GM18499 (cell line): Measurements from ENCODE around the gene APOBEC3B.
"Not testable (repeated sequence)": the region's sequence is repeated elsewhere in the genome, so short reads cannot be mapped to it uniquely, and the experiment has no call there.

Source experiments
- ATAC-seq: cut with Tn5 transposase; IDR thresholded peaks from one replicate; pipeline ENCODE4 v1.9.1; 2021; ENCODE audit warnings: moderate number of reproducible peaks; ENCODE audit not compliant: insufficient read depth, unreplicated experiment

The APOBEC3B gene

DNA sequence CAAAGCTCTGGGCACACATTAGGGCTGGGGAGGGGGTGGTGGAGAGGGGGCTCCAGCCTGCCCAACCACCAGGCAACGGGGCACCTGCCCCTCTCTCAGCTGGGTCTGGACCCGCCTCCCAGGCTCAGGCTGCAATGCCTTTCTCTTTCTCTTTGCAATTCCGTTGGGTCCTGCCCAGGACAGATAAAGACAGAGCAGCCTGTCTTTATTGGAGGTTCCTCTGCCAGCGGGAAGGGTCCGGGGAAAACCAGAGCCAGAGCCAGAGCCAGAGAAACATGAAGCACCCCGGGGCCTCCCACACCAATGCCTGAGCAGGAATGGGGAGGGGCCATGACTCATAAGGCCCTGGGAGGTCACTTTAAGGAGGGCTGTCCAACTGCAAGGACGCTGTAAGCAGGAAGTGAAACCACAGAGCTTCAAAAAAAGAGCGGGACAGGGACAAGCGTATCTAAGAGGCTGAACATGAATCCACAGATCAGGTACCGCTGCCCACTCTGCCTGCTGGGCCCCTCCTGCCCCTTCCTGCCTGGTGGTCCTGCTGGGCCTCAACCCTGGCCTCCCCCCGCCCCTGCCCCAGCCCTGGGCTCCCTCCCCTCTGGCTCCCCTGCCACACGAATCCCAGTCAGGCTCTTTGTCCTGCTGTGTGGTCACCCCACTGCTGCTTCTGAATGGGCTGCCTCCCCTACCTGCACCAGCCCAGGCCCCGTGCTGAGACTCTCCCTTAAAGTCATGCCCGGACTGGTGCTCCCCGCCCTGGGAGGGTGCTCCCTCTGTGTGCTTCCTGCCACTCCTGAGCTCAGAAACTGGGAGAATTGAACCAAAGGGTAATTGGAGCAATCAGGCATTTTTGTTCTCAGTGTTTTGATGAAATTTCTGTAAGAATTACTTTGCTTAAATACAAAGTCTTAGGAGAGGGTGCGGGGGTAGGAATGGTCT, at the start of gene APOBEC3B:
APOBEC3B (plus strand) TSS at position 356 of the 936 bp plus-strand sequence; CDS start at position 463, 107 bp downstream.
- no peak for ATAC-seq

DNA sequence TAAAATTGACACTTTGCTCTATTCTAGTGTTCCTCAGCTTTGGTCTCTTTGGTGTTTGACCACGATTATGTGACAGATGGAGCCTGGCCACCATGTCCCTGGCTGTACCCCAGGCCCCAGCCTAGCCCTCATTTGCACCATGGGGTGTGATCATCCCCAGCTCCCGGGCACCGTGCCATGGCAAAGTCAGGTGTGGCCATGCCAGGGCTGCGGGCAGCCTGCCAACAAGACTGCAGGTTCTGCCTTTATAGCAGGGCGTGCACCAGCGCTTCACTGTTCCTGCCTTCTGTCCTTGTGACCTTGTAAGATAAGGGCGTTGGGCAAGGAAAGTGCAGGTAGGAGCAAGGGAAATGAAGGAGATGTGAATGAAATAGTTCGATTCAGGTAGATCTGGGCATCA, 47.1 kb upstream of the APOBEC3B start:
- ATAC-seq, result no peak

DNA sequence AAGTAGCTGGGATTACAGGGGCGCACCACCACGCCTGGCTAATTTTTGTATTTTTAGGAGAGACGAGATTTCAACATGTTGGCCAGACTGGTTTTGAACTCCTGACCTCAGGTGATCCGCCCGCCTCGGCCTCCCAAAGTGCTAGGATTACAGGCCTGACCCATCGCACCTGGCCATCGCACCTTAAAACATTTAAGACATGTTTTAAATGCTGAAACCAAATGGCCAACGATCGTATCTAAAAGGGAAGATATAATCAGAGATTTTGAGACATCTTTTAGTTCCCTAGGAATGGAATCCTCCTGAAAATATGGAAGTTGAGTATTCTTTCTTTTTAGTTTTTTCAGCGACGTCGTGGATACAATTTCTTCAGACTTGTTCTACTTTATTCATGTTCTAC, 46.5 kb upstream of the APOBEC3B start:
- ATAC-seq, result no peak

DNA sequence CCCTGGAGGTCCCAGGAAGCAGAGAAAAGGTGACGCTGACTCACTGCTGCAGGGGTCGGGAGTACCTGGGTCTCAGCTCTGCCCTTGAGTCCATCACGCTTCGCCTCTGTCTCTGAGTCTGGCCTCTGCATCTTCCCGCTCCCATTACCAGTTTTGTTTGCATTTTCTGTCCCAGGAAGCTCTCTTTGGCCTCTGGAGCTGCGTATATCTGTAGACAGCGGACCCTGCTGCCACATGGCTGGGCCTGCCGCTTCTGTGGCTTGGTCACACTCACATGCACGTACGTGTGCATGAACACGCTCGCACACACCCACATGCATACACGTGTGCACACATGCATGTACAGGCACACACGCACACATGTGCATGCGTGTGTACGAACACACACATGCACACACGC, 45.6 kb upstream of the APOBEC3B start:
- ATAC-seq, result no peak

DNA sequence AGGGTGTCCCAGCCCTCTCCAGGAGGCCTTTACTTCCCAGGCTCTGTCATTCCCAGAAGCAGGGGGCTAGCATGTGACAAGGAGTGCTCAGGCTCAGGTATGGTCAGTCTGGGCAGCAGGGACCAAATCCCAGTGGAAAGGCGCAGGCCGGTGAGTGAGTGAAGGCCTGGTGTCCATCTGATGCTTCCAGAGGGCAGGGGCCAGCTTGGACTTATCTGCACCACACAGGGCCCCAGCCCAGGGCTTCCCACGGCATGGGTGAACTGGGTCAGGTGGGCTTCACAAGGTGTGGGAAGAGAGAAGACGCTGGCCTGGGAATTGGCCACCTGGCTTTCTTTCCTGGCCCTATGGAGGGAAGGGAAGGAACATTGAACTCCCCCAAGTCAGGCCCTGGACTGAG, 45.1 kb upstream of the APOBEC3B start:
- no peak for ATAC-seq

DNA sequence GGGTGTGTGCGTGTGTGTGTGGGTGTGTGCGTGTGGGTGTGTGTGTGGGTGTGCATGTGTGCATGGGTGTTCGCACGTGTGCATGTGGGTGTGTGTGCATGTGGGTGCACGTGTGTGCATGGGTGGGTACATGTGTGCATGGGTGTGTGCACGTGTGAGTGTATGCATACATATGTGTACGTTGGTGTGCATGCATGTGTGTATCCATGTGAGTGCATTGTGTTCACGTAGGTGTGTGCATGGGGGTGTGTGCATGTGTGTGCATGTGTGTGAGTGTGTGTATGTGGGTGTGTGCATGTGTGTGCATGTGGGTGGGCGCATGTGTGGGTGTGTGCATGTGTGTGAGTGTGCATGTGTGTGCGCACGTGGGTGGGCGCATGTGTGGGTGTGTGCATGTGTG, 44.6 kb upstream of the APOBEC3B start:
- no peak for ATAC-seq

DNA sequence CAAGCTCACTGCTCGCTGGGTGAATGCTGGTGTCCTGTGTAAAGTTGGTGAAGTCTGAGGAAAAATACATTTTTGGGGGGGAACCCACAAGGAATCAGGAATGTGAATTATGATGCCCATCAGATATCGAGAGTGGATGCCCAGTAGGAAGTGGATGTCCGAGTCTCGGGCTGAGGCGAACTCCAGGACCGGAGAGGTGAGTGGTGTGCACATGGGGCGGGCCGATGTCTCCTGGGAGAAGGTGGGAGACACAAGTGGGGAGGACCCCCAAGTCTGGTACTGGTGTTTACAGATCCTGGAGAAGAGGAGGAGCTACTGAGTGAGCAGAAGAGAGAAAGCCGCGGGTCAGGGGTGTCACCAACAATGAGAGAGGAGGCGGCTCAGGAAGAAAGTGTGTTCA, 43.9 kb upstream of the APOBEC3B start:
- ATAC-seq, result no peak

DNA sequence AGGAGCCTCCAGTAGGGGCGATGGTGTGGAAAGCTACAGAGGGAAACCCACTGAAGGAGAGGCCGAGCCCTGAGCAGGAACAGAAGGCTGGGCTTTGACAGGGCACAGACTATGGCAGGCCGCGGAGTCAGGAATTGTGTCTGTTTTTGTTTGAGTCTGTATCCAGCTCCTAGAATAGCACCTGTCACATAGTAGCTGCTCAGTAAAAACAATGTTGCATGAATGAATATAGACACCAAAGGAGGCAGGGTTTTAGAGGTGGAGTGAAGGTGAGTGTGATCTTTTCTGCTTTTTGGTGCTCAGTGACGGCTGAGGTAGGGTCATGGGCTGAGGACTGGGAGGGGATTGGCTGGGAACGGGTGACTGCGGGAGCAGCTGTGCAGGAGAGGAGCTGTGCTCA, 43.2 kb upstream of the APOBEC3B start:
- ATAC-seq, result no peak

DNA sequence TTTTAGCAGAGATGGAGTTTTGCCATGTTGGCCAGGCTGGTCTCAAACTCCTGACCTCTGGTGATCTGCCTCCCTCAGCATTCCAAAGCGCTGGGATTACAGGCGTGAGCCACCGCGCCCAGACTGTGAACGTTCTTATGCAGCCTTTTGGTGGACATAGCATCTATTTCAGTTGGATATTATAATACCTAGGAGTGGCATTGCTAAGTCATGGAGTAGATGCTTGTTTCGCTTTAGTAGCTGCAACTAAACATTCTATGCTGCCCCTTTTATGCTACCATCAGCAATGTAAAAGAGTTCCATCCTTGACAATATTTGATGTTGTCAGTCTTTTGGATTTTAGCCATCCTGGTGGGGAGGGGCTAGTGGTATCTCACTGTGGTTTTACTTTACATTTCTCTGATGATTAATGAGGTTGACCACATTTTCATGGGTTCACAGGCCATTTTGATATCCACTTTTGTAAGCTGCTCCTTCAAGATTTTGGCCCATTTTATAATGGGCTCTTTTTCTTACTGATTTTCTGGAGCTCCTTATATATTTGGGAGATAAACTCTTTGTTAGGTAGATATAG, 41.2 kb upstream of the APOBEC3B start:
- no peak for ATAC-seq

DNA sequence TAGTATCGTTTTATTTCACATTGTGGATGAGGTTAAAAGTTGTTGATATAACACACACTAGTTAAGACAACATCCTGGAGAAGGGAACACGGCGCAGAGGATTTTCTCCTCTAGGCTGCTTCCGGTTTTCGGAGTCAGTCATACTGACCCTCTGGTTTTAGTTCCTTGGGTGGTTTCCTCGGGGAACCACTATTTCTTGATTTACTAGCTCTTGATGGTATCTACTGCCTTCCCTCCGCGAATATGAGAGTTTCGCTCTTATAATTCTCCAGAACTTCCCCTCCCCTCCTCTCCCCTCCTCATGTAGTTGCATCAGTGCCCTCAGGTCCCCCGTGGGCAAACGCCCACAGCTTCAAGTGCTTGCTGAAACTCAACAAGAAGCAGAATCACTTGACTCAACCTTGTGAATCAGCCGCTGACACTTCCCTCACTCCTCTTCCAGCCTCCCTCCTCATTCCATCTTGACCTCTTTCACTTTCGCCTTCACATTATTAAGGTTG, 40.6 kb upstream of the APOBEC3B start:
- ATAC-seq, result peak; percentile 52

DNA sequence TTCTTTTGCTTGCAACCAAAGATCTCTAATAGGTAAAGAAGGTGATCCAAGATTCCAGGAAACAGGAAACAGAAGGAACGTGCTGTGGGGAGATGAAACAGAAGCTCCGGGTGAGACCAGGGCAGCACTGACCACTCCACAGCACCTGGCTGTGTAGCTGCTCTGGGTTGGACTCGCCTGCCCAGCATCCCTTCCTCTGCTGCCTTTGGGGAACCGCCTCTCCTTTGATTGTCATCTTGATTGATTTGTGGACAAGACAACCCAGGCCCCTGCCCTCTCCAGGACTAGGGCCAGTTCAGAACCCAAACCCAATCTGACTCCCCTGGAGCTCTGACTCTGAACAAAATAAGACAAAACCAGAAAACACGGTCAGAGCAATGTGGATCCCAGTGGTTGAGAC, 39.4 kb upstream of the APOBEC3B start:
- no peak for ATAC-seq

DNA sequence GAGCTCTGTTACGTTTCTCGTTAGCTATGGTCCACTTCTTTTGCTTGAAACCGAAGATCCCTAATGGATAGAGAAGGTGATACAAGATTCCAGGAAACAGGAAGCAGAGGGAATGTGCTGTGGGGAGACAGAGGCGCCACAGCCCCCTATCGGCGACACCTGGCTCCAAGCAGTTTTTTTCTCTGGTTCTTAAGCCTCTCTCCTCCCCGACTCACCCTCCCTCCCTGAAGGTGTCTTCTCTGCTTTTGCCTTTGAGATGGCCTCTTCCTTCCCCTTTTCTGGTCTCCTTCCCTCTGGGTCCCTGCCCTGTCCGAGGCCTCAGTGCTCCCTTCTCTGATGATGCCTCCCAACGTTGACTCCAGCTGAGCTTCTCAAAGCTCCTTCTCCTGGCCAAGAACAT, 38.9 kb upstream of the APOBEC3B start:
- no peak for ATAC-seq

DNA sequence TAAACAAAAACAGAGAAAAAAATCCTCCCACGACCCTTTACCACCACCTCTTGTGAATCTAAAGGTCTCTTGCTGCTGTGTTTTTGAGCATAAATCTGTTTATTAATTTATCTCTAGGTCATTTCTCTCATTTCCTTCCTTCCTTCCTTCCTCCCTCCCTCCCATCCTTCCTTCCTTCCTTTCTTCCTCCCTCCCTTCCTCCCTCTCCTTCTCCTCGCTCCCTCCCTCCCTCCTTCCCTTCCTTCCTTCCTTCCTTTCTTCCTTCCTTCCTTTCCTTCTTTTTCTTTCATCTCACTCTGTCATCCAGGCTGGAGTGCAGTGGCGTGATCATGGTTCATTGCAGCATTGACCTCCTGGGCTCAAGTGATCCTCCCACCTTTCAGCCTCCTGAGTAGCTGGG, 38.3 kb upstream of the APOBEC3B start:
- ATAC-seq, result no peak

DNA sequence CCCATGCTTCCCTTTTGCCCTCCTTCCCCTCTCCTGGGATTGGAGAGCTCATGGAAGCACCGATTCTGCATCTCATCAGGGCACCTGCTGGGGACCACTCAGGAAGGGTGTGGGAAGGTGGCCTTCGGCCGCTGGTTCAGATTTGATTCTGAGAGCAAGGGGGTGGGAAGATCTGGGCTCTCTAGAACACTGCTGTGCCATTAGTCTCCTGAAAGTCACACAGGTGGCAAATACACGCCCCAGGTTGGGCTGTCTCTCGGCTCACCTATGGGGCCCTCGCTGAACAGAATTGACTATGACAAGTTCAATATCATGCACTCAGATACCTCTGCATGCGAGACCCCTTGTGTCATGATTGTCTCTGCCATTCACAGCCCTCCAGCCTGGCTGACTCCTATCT, 37.5 kb upstream of the APOBEC3B start:
- no peak for ATAC-seq

DNA sequence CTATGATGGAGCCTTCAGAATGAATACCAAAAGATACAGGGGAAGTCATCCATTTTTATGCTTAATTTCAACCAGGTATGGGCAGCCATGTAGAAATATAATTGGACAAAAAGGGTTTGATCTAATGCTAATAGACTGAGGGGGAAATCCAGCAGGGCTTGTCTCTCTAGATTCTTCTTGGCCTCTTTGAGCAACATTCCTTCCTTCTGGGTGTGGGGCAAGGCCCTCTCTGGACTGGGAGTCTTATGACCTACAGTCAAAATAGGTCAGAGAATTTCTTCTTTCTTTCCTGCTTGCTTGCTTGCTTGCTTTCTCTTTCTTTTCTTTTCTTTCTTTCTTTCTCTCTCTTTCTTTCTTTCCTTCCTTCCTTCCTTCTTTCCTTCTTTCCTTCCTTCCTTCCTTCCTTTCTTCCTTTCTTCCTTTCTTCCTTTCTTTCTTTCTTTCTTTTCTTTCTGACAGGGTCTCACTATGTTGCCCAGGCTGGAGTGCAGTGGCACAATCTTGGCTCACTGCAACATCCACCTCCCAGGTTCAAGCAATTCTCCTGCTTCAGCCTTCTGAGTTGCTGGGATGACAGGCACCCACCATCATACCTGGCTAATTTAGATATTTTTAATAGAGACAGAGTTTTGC, 36.3 kb upstream of the APOBEC3B start:
- not testable (repeated sequence) for ATAC-seq

DNA sequence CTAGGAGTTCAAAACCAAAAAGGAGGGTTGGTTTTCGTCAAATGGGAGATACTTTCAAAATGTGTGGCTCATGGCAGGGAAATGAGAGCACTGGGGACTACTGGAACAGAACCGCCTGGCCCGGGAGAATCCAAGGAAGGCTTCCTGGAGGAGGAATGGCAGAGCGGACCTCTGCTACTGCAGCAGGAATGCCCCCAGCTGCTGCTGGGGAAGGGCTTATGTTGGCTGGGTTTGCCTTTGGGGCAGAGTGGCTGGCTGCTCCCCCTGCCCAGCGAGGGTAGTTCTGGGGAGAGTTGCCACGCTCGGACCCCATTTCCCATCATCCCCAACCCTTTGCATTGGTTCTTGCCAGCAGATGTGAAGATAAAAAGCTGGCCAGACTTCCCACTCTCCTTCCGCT, 35.4 kb upstream of the APOBEC3B start:
- ATAC-seq, result no peak

DNA sequence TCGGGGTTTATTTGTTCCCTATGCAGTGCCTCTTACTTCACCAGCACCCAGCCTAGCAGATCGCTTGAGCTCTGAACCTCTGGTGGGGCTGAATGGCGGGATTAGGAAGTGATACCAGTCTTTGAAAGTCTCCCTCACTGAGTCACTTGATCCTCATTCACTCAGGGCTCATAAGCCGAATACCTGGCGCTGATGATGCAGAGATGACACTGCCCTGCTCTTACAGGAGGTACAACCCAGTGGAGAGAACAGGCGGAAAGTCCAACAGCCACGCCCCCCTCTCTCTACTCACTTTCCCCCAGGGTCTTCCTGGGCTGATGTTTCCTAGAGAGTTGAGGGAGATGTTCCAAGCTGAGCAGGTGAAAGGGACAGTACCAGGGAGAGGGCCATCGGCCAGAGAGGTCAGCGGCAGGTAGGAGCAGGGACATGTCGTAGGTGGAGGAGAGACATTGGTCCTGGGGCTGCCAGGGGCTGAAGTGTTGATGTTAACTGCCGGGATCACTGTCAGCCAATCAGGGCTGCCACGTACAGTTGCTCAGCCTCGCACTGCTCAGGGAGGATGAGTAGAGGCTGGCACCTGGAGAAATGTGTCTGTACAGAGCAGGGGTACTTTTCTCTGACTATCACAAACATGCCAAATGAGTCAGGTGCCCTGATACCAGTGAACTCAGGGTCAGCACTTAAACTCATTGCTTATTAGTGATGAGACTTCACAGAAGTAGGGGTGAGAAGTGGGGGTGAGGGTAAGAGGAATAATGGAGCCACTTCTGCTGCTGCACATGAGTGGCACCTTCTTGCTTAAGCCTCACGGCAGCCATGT, 34.6 kb upstream of the APOBEC3B start:
- ATAC-seq, result no peak

DNA sequence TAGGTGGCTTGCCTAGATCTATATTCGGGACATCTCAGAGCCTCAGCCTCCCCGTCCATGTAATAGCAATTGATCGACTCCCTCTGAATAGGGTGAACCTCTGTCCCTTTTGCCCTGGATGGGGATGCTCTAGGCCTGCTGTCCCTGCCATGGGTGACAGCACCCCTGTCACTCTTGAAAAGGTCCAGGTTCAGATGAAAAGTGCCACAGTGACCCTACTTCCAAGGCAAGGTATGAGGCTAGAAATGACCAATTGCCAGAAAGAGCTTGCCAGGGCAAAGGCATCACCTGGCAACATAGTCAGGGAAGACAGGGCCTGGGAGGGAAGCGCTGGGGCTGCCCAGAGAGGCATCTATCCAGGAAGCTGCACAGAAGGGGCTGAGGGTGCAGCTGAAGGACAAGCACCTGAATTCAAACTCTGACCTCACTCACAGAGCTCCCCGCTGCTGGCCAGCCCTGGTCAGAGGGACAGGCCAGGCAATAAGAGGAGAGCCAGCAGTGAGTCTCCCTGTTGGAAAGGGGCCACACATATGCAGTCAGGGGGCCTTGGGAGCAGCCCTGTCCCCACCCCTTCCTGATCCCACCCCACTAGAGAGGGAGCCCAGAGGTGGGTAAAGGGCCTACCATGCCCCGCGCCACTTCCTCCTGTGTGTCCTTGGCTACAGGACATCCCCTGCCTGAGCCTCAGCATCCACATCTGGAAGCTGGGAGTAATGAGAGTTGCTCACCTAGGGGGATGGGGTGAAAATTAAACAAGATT, 33.8 kb upstream of the APOBEC3B start:
- no peak for ATAC-seq

DNA sequence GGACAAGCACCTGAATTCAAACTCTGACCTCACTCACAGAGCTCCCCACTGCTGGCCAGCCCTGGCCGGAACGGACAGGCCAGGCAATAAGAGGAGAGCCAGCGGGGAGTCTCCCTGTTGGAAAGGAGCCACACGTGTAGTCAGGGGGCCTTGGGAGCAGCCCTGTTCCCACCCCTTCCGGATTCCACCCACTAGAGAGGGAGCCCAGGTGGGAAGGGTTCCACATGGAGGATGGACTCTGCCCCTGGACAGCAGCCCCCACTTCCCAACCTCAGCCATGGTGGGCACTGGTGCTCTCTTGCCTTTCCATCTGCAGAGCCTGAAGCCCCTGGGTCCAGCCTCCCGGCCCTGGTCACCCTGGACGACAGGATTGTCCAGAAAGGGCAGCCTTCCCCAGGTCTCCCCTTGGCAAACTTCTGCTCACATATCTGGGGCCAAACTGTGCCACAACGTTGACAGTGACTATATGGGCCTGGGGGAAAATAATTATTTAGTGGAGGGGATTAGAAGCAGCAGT, 32.2 kb upstream of the APOBEC3B start:
- ATAC-seq, result no peak
